ENCODE data around the gene NOTCH4. TPM values are rescaled to one million over a fixed set of nuclear protein-coding genes. Genes with fewer than 3 reads are reported as not detected.

NOTCH4 gene
- total and polyA plus RNA-seq, 5 experiments from 2014 or later = 0.22 to 1.8 (median 0.48) TPM

DNA sequence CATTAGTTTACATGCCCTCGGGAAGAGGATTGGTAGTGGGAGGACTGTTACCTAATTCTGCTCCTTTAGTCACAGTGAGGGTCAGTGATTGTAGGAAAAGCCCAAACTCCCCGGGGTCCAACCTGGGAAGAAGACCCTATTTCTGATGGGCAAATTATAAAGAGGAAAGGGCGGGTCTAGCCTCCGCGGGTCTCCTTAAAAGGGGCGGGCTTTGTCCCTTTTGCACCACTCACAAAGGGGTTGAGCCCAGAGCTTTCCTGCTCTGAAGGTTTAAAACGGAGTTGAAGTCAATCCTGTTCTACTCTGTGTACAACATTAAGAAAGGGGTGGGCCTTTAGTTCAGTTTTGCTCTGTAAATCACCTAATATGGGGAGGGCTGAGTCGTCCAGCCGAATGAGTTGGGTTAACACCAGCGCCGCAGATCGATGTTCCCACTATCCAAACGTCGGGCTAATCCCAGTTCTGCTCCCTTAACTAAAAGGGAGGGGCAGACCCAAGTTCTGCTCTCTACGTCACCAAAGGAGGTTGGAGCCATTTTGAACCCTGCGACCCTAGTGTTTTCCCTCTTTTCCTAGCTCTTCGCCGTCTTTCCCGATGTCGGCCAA lies 46.6 kb downstream of the NOTCH4 start:
- POLR2A ChIA-PET = interaction anchor here (0.7 to 9.4 kb wide), 8 partner anchors 13 to 795 kb away, joined by 3 to 303 read pairs (median 10); partner anchors contain the start of genes ATF6B, EGFL8, FKBPL and GPSM3
- peak; percentile 3 to 7 for ATAC-seq

GRCh38 chr6:32176476-32177182 lies 47.2 kb downstream of the NOTCH4 start:
- H3K27ac Mint-ChIP-seq = peak overlapping the region; percentile 95 to 100 (median 98)
- no peaks in the 10 kb centered on the region for H3K27me3 Mint-ChIP-seq
- peaks cover 49 to 78% (median 76%) of the 10 kb centered on the region in 4 donors for H3K4me1 Mint-ChIP-seq
- ATAC-seq = no peak
- peak overlapping the region; percentile 88 to 100 (median 94) for H3K4me3 Mint-ChIP-seq
- DNase-seq = peak in 1 of 10 donors; percentile 7
- H3K36me3 Mint-ChIP-seq = peaks cover 0 to 30% (median 4%) of the 10 kb centered on the region in 3 donors
- H3K9me3 Mint-ChIP-seq = no peaks in the 10 kb centered on the region
- POLR2A ChIA-PET = interaction anchor here (0.7 to 9.4 kb wide), 9 partner anchors 13 to 795 kb away, joined by 3 to 303 read pairs (median 9); partner anchors contain the start of genes ATF6B, DXO, EGFL8 and FKBPL

More for the DNA sequence above, 46.6 kb downstream of the NOTCH4 start:
- Mint-ChIP-seq H3K4me3 (peak overlapping the region; percentile 88 to 100 (median 94)), H3K27ac (peak overlapping the region; percentile 95 to 100 (median 98)), H3K9me3 (no peaks in the 10 kb centered on the region), H3K36me3 (peaks cover 0 to 36% (median 4%) of the 10 kb centered on the region in 3 donors), H3K4me1 (peaks cover 49 to 84% (median 76%) of the 10 kb centered on the region in 4 donors), H3K27me3 (no peaks in the 10 kb centered on the region)
- DNase-seq = peak in 2 of 10 donors; percentile 34 to 69

DNA sequence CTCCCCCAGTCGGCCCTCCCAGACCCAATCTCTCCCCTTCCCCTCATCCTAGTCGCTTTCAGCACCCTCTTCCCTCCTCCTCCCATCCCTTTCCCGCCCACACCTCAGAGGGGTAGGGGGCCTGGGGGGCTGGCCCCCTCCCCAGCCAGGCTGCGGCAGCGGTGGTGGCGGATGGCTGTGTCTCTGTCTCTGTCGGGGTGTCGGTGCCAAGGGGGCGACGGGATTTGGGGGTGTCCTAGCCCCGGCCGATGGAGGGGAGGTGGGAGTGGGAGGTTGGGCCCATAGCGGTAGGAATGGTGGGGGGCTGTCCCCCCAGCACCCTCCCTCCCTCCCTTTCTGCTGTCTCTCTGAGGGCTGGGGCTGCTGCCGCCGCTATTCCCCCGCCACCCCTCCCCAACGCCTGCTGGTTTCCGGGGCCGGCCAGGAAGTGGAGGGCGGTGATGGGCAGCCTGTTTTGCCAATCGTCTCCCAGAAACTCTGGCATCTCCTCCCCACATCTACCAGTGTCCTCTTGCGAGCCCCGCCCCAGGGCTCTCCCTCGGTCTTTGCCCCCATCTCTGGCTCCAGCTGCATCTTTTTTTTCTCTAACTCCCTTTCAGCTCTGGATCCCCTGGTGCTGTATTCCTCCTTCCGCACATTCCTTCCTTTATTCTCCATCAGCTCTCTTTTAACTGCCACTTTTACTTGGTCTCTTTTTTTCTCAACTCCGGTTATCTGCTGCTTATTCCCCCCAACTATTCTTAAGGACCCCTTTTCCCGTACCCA lies 48.0 kb downstream of the NOTCH4 start, which contains the start of gene AGPAT1:
Gene AGPAT1 (minus strand): TSS at position 374 of the 765 bp plus-strand sequence. CDS start 4,588 bp downstream, outside the sequence.
- peaks cover 52 to 80% (median 77%) of the 10 kb centered on the region in 4 donors for H3K4me1 Mint-ChIP-seq
- peaks cover 0 to 26% (median 4%) of the 10 kb centered on the region in 3 donors for H3K36me3 Mint-ChIP-seq
- peak within 1 kb of the TSS; percentile 88 to 100 (median 94) for H3K4me3 Mint-ChIP-seq
- POLR2A ChIA-PET = interaction anchor here (0.7 to 9.4 kb wide), 7 partner anchors 12 to 795 kb away, joined by 3 to 303 read pairs (median 9); partner anchors contain the start of genes ATF6B, DXO, EGFL8 and FKBPL
- H3K27me3 Mint-ChIP-seq = no peaks in the 10 kb centered on the region
- DNase-seq (peak; percentile 90 to 98 (median 96)), ATAC-seq (peak; percentile 42 to 46)
- no peaks in the 10 kb centered on the region for H3K9me3 Mint-ChIP-seq
- H3K27ac Mint-ChIP-seq = peak within 1 kb of the TSS; percentile 95 to 100 (median 98)

GRCh38 chr6:32175322-32175710 lies 48.6 kb downstream of the NOTCH4 start:
- Mint-ChIP-seq H3K36me3 (peaks cover 0 to 23% (median 4%) of the 10 kb centered on the region in 3 donors), H3K27ac (peak overlapping the region; percentile 38 to 99 (median 84)), H3K4me3 (peak overlapping the region; percentile 80 to 100 (median 93)), H3K4me1 (peaks cover 48 to 75% (median 74%) of the 10 kb centered on the region in 4 donors), H3K9me3 (no peaks in the 10 kb centered on the region), H3K27me3 (no peaks in the 10 kb centered on the region)
- POLR2A ChIA-PET = no interaction called here
- DNase-seq = peak in 1 of 10 donors; percentile 38
- ATAC-seq = no peak

DNA sequence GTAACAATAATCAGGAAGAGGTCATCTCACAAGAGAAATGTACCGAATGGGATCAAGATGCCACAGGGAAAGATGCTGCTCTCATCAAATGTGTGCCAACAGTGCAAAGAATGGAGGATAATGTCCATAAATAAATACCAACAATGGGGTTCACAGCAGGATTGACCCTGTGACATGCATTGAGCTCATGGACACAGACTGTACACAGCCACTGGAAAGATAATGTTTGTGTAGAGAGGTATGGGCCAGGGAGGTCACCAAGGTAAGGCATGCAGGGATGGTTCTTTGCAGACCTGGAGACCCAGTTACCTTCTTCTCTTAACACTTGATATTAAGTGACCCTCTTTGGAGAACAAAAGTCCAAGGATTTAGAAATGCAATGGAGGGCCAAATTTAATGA lies 49.5 kb downstream of the NOTCH4 start:
- H3K36me3 Mint-ChIP-seq = peaks cover 0 to 23% (median 5%) of the 10 kb centered on the region in 3 donors
- peaks cover 51 to 76% (median 68%) of the 10 kb centered on the region in 4 donors for H3K4me1 Mint-ChIP-seq
- POLR2A ChIA-PET = interaction anchor here (1.0 to 2.2 kb wide), 3 partner anchors 12 to 45 kb away, joined by 3 to 6 read pairs (median 4); no protein-coding TSS in a partner anchor
- DNase-seq (peak in 1 of 10 donors; percentile 24), ATAC-seq (no peak)
- peak overlapping the region in 7 of 10 donors; percentile 15 to 99 (median 52) for H3K27ac Mint-ChIP-seq
- peak overlapping the region in 9 of 10 donors; percentile 56 to 100 (median 93) for H3K4me3 Mint-ChIP-seq
- no peaks in the 10 kb centered on the region for H3K9me3 Mint-ChIP-seq
- no peaks in the 10 kb centered on the region for H3K27me3 Mint-ChIP-seq

DNA sequence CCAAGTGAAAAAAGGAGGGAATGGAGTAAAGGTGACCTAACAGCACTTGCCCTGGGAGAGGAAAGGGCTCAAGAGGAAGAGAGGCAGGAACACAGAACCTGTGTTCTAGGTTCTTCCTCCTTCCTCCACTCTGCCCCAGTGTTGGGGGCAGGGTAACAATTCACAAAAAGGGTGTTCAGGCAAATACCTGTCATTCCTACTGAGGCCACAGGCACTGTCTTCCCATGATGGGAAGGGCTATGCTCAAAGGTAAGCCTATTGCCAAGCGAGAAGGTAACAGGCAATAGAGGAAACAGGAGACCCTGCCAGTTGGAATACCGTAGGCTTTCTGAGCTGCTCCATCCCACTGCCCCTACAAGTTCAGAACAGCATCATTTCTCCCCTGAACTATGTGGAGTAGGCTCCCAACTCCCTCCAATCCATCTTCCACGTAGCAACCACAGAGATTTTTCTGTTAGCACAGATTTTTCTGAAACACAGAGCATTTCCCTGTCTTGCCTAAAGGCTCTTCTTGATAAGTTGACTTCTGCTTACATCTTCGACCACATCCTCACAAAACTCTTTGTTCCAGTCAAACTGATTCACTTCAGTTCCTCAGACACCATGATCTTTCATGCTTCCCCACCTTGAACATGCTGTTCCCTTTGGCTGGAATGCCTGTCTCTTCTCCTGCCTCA lies 50.7 kb downstream of the NOTCH4 start:
- peak in 2 of 10 donors; percentile 13 to 41 for DNase-seq
- Mint-ChIP-seq H3K4me3 (peak overlapping the region in 8 of 10 donors; percentile 19 to 97 (median 53)), H3K9me3 (no peaks in the 10 kb centered on the region), H3K27ac (peak overlapping the region; percentile 18 to 87 (median 70)), H3K36me3 (peaks cover 0 to 26% (median 5%) of the 10 kb centered on the region in 3 donors), H3K27me3 (no peaks in the 10 kb centered on the region), H3K4me1 (peaks cover 45 to 74% (median 59%) of the 10 kb centered on the region in 4 donors)
- no peak for ATAC-seq
- POLR2A ChIA-PET = interaction anchor here (0.7 to 2.2 kb wide), 4 partner anchors 15 to 45 kb away, joined by 3 to 6 read pairs (median 3); partner anchors contain the start of gene ATF6B

- POLR2A ChIA-PET = no interaction called here
- peak overlapping the region in 4 of 10 donors; percentile 12 to 57 (median 46) for H3K27ac Mint-ChIP-seq
- H3K4me3 Mint-ChIP-seq = peak overlapping the region in 1 of 10 donors; percentile 12
- ATAC-seq (no peak), DNase-seq (no peak)
- H3K36me3 Mint-ChIP-seq = peaks cover 0 to 38% (median 5%) of the 10 kb centered on the region in 3 donors
- H3K4me1 Mint-ChIP-seq = peaks cover 36 to 64% (median 43%) of the 10 kb centered on the region in 4 donors
- no peaks in the 10 kb centered on the region for H3K9me3 Mint-ChIP-seq
- H3K27me3 Mint-ChIP-seq = no peaks in the 10 kb centered on the region
These were observed 52.6 kb downstream of the NOTCH4 start for GRCh38 chr6:32171234-32171633.

DNA sequence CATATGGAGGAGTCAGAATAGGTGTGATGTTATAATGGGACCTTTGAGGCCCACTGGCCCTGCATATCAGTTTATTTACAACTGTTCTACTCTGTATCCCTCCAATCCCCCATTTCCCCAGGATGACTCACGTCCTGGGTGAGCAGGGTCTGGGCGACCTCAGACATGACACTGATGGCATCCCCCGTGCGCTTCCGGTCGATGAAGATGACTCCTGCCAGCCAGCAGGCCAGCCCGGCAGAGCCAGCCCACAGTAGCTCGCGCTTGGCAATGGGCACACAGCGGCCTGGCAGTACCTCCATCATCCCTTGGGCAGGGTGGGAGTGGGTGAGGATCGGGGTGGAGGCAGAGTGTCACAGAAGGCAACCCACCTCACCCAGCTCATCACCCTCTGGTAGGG lies 53.6 kb downstream of the NOTCH4 start:
- H3K4me3 Mint-ChIP-seq = no peak overlapping the region
- POLR2A ChIA-PET = interaction anchor here (0.5 to 1.8 kb wide), 2 partner anchors 25 to 27 kb away, joined by 4 to 5 read pairs; no protein-coding TSS in a partner anchor
- peaks cover 31 to 60% (median 39%) of the 10 kb centered on the region in 4 donors for H3K4me1 Mint-ChIP-seq
- H3K27ac Mint-ChIP-seq = peak overlapping the region in 1 of 10 donors; percentile 39
- peaks cover 0 to 44% (median 5%) of the 10 kb centered on the region in 3 donors for H3K36me3 Mint-ChIP-seq
- DNase-seq (peak in 1 of 10 donors; percentile 11), ATAC-seq (no peak)
- no peaks in the 10 kb centered on the region for H3K9me3 Mint-ChIP-seq
- no peaks in the 10 kb centered on the region for H3K27me3 Mint-ChIP-seq

- Mint-ChIP-seq H3K4me1 (peaks cover 18 to 54% (median 30%) of the 10 kb centered on the region in 4 donors), H3K4me3 (no peak overlapping the region), H3K27me3 (no peaks in the 10 kb centered on the region), H3K9me3 (no peaks in the 10 kb centered on the region), H3K36me3 (peaks cover 0 to 49% (median 5%) of the 10 kb centered on the region in 3 donors), H3K27ac (peak overlapping the region in 3 of 10 donors; percentile 36 to 55 (median 44))
- POLR2A ChIA-PET = interaction anchor here (0.6 to 1.8 kb wide), 4 partner anchors 14 to 85 kb away, joined by 3 to 5 read pairs (median 3); no protein-coding TSS in a partner anchor
- ATAC-seq (no peak), DNase-seq (peak in 1 of 10 donors; percentile 45)
These were observed 54.9 kb downstream of the NOTCH4 start for GRCh38 chr6:32168807-32169591.

- no peak overlapping the region for H3K4me3 Mint-ChIP-seq
- no peaks in the 10 kb centered on the region for H3K27me3 Mint-ChIP-seq
- ATAC-seq (no peak), DNase-seq (peak in 1 of 10 donors; percentile 27)
- H3K9me3 Mint-ChIP-seq = no peaks in the 10 kb centered on the region
- POLR2A ChIA-PET = no interaction called here
- H3K4me1 Mint-ChIP-seq = peaks cover 12 to 48% (median 24%) of the 10 kb centered on the region in 4 donors
- H3K36me3 Mint-ChIP-seq = peaks cover 0 to 49% (median 5%) of the 10 kb centered on the region in 3 donors
- H3K27ac Mint-ChIP-seq = peak overlapping the region in 3 of 10 donors; percentile 36 to 44 (median 43)
These were observed 55.5 kb downstream of the NOTCH4 start for GRCh38 chr6:32168350-32168749.

Measured in naive thymus-derived CD8-positive, alpha-beta T cell (primary cell).